GM21390 (cell line): ENCODE measurements around the gene SLC25A41.

Source experiments
- ATAC-seq: cut with Tn5 transposase; IDR thresholded peaks from one replicate; pipeline ENCODE4 v1.9.1; 2021; ENCODE audit not compliant: unreplicated experiment

Gene SLC25A41

DNA sequence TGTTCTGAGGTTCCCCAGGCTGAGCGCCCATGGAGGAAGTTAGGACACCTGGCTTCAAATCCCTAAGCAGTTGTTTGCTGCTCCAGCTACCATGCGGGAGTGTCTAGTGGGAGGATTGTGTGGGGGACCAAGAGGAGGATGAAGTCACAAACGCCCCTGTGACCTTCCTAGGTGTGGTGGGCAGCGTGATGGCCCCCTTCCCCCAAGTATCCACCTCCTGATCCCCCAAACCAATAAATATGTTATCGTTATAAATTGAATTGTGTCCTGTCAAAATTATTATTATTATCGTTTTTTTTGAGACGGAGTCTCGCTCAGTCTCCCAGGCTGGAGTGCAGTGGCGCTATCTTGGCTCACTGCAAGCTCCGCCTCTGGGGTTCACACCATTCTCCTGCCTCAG, at the start of gene SLC25A41:
TSS of gene SLC25A41 (minus strand) at position 101 of the 400 bp plus-strand sequence. CDS start at position 31, 70 bp downstream.
- no peak for ATAC-seq

DNA sequence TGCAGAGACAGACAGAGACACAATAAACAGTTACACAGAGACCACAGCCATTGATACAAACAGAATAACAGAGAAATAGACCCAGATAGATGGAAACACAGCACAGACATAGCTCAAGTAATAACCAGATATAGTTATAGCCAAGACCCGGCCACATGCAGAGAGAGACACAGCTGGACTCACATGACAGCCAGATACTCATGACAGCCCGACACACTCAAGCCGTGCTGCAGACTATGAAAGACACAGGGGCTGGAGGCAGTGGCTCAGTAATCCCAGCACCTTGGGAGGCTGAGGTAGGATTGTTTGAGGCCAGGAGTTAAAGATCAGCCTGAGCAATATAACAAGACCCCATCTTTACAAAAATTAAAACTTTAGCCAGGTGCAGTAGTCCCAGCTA, 49.7 kb upstream of the SLC25A41 start:
- no peak for ATAC-seq

DNA sequence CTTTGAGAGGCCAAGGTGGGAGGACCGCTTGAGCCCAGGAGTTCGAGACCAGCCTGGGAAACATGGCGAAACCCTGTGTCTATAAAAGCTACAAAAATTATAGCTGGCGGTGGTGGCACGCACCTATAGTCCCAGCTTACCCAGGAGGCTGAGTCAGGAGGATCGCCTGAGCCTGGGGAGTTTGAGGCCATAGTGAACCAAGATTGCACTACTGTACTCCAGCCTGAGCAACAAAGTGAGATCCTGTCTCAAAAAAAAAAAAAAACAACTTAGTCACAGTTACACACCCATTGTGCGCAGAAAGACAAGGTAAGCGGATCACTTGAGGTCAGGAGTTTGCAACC, 48.8 kb upstream of the SLC25A41 start:
- ATAC-seq = no peak

DNA sequence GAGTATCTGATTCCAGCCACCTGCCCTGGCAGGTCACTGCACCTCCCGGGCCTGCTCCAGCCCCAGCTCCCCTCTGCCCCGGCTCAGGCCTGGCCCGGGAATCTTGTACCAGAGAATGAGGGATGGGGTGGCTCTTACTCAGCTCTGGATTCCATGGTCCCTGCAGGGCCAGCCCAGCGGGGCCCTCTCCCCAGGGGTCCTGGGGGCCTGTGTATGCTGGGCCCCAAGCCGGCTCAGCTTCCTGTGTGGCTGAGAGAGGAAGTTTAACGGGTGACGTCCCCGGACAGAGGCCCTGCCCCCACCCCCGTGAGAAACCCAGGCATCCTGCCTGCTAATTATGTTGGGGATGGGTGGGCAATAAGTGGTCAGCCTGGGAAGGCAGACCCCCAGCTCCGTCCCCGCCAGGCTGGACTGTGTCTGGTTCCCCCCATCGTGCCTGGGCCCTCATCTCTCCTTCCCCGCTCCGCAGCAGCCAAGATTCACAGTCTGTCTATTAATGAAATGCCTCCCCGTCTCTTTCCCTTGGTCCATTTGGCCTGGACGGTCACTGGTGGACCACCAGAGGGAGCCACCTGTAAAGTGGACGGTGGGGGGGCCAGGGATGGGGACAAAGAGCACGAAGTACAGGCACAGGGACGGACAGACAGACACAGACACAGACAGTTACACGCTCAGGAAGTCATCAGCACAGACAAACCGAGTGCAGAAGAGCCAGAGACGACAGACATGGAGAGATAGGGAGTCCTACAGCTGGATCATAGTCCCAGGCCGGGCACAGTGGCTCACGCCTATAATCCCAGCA, 48.2 kb upstream of the SLC25A41 start, which contains the start of gene DENND1C:
TSS of gene DENND1C (minus strand) at position 247 of the 802 bp plus-strand sequence. CDS start at position 155, 92 bp downstream.
- no peak for ATAC-seq

DNA sequence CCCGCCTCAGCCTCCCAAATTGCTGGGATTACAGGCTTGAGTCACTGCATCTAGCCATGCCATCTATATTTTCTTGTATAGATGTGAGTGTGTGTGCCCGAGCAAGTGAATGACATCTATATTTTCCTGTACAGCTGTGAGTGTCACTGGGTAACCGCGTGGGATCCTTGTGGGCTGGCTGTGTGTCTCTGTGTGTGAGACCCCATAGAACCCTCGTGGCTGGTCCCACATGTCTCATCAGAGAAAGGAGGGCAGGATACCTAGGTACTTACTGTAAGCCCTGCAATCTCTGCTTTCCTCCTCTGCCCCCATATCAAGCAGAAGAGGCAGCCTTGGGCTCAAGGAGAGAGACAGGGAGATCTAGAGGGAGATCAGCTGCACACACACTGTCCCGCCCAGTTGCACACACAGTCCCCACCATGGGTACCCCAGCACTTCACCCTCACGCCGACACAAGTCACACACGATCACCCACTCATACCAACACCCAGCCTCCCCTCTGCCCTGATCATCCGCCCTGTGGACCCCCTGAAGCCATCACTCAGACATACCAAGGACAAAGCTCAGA, 47.4 kb upstream of the SLC25A41 start:
- no peak for ATAC-seq

DNA sequence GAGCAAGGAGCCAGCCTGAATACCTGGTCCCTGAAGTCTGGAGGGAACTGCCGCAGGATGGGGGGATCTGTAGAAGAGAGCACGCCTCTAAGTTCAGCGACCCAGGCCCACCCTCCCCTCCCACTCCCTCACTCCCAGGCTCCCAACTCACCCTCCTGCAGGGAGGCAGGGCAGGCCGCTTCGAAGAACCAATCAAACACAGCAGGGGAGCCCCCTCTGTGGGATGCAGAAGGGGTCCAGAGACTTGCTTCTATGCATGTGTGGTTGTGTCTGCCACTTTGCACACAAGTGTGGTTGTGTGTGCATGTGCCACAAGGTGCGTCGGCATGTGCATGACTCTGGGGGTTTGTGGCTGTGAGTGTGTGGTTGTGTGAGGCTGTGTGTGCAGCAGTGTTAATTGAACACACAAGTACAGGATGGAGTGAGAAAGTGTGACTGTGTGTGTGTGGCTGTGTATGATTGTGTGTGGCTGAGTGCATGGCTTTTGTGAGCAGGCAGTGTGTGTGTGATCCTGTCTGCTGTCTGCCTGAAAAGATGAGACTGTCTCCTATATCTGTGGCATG, 46.4 kb upstream of the SLC25A41 start:
- no peak for ATAC-seq

DNA sequence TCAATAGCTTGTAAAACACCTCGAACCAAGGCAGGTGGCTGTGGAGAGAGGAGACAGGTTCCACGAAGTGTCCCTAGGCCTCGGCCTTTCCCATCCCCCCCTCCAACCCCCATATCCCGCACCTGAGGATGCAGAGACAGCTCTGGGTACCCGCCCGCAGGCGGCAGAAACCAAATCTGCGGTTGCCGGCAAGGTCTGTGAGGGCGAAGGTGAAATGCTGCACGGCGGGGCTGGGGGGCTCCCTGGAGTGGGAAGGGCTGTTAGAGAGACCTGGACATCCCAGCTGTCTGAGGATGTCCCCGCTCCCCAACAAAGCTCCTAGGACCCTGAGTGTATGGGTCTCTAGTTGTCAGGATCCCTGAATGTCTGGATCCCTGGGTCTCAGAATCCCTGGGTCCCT, 45.3 kb upstream of the SLC25A41 start:
- ATAC-seq = no peak

DNA sequence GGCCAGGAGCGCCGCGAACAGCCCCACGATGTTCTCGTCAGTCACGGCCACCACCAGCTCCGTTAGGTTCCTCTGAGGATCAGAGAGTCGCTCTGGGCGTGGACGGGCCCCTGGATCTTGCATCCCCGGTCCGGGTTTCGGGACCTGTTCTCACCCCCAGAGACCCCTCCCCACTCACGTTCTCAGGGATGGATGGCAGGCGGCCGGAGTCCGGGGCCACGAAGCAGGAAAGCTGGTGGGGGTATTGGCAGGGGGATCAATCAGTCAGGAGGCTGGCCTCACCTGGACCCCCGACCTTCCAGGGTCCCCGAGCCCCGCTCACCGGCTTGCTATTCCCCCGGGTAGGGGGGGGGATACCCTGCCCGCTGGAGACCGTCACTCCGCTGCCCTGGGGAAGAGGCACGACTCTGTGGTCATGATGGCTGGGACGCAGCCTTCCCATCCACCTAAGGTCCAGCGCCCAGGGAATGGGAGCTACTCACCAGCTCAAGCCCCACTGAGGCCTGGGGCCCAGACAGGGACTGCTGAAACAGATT, 43.4 kb upstream of the SLC25A41 start:
- no peak for ATAC-seq

DNA sequence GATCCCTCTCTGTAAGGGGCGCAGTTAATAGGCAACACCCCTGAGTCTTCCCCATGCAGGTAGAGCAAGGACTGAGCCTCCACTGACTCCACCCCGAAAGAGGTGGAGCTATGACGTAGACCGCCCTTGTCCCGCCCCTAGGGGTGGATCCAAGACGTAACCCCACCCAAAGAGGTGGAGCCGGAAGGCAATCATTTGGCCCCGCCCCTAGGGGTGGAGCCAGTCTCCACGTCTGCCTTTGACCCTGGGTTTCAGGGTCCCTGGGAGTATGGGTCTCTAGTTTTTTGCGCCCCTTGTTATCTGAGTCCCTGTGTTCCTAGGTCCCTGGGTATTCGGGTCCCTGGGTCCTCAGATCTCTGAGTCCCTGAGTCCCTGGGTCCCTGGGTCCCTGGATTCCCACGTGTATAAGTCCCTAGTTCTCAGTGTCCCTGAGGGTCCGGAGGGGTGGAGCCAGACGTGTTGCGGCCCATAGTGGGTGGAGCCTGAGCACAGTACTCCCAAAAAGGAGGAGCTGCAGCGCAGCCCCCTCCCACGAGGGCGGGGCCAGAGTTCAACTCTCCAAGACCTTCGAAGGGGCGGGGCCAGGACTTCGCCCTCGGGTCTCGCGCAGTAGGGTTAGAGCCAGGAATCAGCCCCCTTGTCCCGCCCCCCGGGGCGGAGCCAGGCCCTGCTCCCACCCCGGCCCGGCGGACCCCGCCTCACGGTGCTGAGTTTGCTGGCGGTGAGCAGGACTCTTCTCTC, 42.8 kb upstream of the SLC25A41 start:
- ATAC-seq = no peak

DNA sequence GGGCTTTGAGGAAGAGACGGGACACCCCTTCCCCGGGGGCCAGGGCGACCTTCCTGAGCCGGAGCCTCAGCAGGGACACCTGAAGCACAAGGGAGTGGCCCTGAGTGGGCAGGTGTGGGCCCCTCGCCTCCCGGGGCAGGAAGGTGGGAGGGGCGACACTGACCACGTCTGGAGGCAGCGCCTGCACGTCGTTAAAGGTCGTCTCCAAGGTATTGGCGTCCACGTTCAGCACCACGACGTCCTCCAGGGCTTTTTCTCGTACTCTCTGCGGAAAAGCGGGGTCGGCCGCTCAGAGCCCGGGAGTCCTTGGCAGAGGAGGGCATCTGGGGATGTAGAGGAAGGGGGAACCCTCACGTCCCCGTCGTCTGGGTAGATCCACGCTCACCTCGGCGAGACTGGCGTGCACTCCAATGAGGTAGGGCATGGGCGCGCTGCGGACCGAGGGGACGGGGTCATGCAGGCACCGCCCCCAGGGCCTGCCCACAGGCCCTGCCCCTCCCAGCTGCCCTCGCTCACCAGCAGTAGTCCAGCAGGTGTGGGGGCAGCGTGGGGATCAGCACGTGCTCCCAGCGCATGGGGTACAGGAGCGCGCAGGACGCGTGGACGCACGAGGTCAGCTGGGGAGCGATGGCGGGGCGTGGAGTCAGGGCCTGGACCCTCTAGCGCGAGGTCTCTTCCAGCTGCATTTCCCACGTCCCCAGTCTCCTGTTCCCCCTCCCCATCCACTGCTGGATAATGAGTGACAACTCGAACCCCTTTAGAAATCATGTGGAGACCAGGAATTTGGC, 42.0 kb upstream of the SLC25A41 start:
- no peak for ATAC-seq

DNA sequence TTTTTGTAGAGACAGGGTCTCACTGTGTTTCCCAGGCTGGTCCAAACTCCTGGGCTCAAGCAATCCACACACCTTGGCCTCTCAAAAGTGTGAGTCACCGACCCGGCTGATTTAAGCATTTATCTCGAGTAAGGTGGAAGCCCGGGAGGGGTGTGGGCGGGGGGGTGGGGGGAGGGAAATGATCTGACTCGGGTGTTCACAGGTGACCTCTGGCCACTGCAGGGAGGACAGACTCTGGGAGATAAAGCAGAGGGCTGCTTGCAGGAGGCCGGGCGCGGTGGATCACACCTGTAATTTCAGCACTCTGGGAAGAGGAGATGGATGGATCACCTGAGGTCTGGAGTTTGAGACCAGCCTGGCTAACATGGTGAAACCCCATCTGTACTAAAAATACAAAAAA, 40.1 kb upstream of the SLC25A41 start:
- ATAC-seq = no peak

DNA sequence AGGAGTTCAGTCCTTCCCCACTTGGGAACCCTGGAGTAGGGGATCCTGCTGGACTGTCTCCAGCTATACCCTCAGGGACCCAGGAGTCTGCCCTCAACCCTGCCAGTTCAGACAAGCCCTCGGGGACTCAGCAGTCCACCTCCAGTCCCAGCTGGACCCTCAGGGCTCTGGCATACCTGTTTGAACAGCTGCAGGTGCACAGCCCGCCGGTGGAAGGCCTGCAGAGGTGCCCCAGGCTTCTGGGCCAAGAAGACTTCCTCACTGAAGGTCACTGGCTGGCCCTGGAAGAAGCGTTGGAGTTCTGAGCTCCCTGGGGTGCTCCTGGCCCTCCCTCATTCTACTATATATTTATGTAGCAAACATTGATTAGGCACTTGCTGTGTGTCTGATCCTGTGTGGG, 39.1 kb upstream of the SLC25A41 start:
- no peak for ATAC-seq

DNA sequence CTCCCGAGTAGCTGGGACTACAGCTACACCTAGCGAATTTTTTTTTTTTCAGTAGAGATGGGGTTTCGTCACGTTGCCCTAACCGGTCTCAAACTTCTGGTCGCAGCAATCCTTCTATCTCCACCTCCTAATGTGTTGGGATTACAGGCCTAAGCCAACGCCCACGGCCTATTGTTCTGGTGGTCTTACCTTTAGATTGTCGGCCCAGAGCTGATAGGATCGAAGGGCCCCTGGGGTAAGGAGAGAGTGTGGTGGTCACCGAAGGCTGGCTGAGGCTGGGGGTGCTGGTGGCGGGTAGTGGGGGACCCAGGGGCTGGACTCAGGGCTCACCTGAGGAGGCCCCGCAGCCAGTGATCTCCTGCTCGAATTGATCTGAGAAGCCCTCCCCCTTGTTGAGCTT, 37.5 kb upstream of the SLC25A41 start:
- ATAC-seq = no peak

DNA sequence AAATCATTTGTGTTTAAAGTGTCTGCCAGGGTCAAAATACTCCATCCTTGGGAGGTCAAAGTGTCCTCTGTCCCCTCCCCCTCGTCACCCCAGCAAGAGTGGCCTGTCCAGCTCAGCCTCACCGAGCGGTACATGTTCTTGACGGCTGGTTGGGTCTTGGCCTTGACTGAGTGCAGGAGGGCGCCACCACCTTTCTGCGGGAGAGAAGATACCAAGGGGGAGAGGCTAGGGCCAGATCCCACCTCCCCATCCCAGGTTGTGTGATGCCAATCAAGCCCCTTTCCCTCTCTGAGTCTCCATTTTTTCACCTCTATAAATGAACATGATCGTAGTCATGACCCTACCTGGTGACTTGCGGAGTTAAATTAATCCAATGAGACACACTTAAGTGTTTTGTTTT, 36.6 kb upstream of the SLC25A41 start:
- ATAC-seq = no peak

DNA sequence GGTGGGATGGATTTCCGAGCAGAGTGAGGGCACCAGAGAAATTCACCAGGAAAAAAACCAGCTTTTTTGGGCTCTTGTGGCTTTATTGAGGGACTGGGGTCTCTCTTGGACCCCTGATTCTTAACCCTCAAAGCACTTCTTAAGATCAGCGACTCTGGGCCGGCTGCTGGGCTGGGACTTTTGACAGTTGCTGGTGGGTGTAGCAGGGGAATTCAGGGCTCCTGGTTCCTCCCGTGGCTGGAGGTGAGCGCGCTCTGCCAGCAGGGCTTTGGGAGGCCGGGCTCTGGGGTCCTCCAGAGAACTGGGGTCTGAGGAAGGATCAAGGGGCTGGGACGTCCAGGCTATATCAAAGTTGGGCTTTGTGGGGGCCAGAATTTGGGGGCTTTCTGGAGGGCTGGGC, 33.8 kb upstream of the SLC25A41 start:
- no peak for ATAC-seq

DNA sequence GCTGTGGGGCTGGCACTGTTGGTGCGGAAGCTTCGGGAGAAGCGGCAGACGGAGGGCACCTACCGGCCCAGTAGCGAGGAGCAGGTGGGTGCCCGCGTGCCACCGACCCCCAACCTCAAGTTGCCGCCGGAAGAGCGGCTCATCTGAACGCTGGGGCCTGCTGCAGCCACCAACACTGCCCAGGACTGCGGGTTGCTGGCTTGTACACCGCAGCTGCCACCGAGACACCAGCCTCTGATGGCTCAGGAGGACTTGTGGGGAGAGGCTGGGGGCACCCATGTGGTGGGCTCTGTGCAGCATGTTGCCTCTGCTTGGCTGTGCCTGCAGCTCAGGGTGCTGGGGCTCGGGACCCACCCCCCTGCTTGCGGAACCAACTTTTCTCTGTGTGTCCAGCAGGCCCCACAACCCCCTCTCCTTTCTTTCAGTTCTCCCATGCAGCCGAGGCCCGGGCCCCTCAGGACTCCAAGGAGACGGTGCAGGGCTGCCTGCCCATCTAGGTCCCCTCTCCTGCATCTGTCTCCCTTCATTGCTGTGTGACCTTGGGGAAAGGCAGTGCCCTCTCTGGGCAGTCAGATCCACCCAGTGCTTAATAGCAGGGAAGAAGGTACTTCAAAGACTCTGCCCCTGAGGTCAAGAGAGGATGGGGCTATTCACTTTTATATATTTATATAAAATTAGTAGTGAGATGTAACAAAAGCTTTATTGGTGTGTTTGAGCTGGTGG, 33.1 kb upstream of the SLC25A41 start:
- no peak for ATAC-seq

DNA sequence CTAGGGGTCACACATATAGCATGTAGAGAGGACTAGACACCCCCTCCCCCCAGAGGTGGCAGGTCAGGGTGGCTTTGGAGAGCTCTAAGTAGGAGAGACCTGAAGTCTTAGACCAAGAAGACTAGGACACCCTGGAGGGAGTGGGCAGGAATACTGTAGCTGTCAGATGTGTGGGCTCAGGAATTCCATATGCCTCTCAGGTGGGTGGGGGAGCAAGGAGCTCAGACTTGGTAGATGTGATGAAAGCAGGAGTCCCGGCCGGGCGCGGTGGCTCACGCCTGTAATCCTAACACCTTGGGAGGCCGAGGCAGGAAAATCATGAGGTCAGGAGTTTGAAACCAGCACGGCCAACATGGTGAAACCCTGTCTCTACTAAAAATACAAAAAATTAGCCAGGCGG, 32.1 kb upstream of the SLC25A41 start:
- ATAC-seq = no peak

DNA sequence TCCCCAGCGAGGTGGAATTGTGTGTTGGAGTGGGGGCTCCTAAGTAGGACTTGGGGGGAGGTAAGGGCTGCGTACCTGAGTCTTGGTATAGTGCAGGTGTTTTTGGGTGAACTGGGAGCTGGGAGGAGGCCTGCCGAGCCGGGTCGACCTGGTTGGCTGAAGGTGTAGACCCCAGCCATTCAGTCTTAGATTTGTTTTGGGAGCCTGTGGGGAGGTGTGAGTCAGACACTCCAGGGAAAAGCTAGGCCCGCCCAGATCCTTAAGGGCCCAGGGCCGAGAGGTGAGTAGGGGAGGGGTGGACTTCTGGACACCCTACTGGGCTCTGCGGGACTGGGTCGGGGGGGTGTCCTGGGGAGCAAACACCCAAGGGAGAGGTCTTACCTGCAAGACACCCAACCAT, 31.4 kb upstream of the SLC25A41 start:
- ATAC-seq = no peak

DNA sequence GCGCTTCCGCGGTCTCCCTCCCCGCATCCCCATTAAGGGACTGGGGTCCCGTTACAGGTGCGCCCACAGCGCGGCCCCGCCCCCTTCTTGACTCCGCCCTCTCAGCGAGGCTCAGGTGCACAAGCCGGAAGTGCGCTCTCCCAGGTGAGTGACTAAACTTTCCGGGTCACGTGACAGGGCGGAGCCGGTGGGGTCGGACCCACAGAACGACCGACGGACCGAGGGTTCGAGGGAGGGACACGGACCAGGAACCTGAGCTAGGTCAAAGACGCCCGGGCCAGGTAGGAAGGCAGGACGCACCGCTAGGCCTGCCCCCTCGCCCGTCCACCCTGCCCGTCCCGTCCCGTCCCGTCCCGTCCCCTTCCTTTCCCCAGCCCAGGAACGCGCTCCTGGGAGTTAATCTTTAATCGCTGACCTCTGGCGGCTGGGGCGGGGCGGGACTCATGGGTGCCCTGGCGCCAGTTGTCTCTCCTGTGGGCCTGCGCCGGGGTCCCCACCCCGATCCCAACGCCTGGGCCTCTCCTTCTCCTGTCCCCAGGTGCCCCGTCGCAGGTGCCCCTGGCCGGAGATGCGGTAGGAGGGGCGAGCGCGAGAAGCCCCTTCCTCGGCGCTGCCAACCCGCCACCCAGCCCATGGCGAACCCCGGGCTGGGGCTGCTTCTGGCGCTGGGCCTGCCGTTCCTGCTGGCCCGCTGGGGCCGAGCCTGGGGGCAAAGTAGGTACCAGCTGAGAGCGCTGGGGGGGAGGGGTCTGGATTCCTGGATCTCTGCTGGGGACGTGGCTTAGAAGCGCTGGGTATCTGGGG, 30.7 kb upstream of the SLC25A41 start, which contains the start of gene CRB3:
TSS of gene CRB3 (plus strand) at position 202 of the 804 bp plus-strand sequence. CDS start at position 633, 431 bp downstream.
- ATAC-seq = no peak
